Upper lobe of left lung (tissue), 6 donors: Measurements from ENCODE around the gene VDAC1. TPM values are rescaled to one million over a fixed set of nuclear protein-coding genes. Genes with fewer than 3 reads are reported as not detected.
A peak's percentile ranks its signal among the peaks of the same experiment; 100 is the strongest.

Source experiments
- ATAC-seq, 2 donors: fragments of 200-7000 bp; cut with Tn5 transposase; one replicate each; pipeline ENCODE4 v1.9.1; 2022; ENCODE audit warnings: mild to moderate bottlenecking in 2 of 2, moderate library complexity in 2 of 2; ENCODE audit not compliant: low FRiP score in 2 of 2
- DNase-seq, 2 donors: peaks; one replicate each; pipeline ENCODE4 v3.0.0-alpha.2; 2019 to 2020
- H3K27ac ChIP-seq, 4 donors: fragments of 200-600 bp; sonication (generic); one replicate each; pipeline ENCODE4 v1.5.1; 2016 to 2019
- H3K27me3 ChIP-seq, 4 donors: fragments of 200-600 bp; sonication (generic); one replicate each; pipeline ENCODE4 v1.5.1; 2017 to 2019
- H3K36me3 ChIP-seq, 4 donors: fragments of 200-600 bp; sonication (generic); one replicate each; pipeline ENCODE4 v1.5.1; 2016 to 2019
- H3K4me1 ChIP-seq, 4 donors: fragments of 200-600 bp; sonication (generic); one replicate each; pipeline ENCODE4 v1.5.1; 2018 to 2019
- H3K4me3 ChIP-seq, 4 donors: fragments of 200-600 bp; sonication (generic); one replicate each; pipeline ENCODE4 v1.5.1; 2017 to 2019; ENCODE audit warnings: mild to moderate bottlenecking in 2 of 4, moderate library complexity in 1 of 4
- H3K9me3 ChIP-seq, 4 donors: fragments of 200-600 bp; sonication (generic); one replicate each; pipeline ENCODE4 v1.5.1; 2018 to 2019
- CTCF ChIP-seq, 6 experiments: fragments of 450-650 bp in 4 of 6; fragments of 200-600 bp in 2 of 6; sonication (generic) in 2 of 6; IDR thresholded peaks; one replicate each; pipeline ENCODE4 v1.5.1; 2016 to 2019; ENCODE audit warnings: antibody characterized with exemption in 6 of 6
- EP300 ChIP-seq, 4 donors: sonication (generic); formaldehyde crosslinking; IDR thresholded peaks; one replicate each; pipeline ENCODE4 v1.5.1; 2017; ENCODE audit warnings: antibody characterized with exemption in 4 of 4, control low read depth in 2 of 4
- POLR2A ChIP-seq, 4 donors: fragments of 450-650 bp; IDR thresholded peaks; one replicate each; pipeline ENCODE4 v1.5.1; 2016 to 2017; ENCODE audit warnings: antibody characterized with exemption in 4 of 4, mild to moderate bottlenecking in 2 of 4
- POLR2AphosphoS5 ChIP-seq, 2 donors: sonication (generic); formaldehyde crosslinking; IDR thresholded peaks; one replicate each; pipeline ENCODE4 v1.5.1; 2017; ENCODE audit warnings: antibody characterized with exemption in 2 of 2
- WGBS, 2 donors: methylation state at CpG; one replicate each; pipeline ENCODE4 v1.1.5; 2017 to 2018; 5-methylcytosine and 5-hydroxymethylcytosine counted together
- total RNA-seq, 6 donors: library from RNA; depleted of rRNA in 4 of 6; stranded (reverse); fragments of >200 nt in 4 of 6; gene quantifications; one replicate each; pipeline versions ENCODE4 v1.1.0 to v1.2.1, GENCODE V29; 2016 to 2021
- donor health status: DM: no; HTN: no; CAD: no; lungs with moderate emphysema.
- donor health status: DM: no; HTN: yes; CAD: no; lungs with severe emphysema.

VDAC1 gene
- total RNA-seq, 6 donors from 2014 or later = 66.0 to 121 (median 98.5) TPM

GRCh38 chr5:133930061-133930812 is 74.5 kb downstream of the VDAC1 start:
- TF ChIP-seq CTCF (IDR thresholded peaks at IDR 0.05) (no peak), POLR2A (IDR thresholded peaks at IDR 0.05) (no peak), POLR2AphosphoS5 (IDR thresholded peaks at IDR 0.05) (no peak), EP300 (IDR thresholded peaks at IDR 0.05) (no peak)
- no peaks in the 10 kb centered on the region for H3K36me3 ChIP-seq
- H3K4me1 ChIP-seq = peaks cover 0 to 10% (median 2%) of the 10 kb centered on the region in 4 donors
- ATAC-seq = peak in 1 of 2 donors; percentile 42
- H3K27me3 ChIP-seq = no peaks in the 10 kb centered on the region
- DNase-seq = no peak
- peak overlapping the region in 1 of 4 donors; percentile 9 for H3K27ac ChIP-seq
- H3K4me3 ChIP-seq = no peak overlapping the region
- WGBS, 2 donors = 66% methylated on average over 12 to 16 of the region's 16 CpGs
- no peaks in the 10 kb centered on the region for H3K9me3 ChIP-seq

- no peak for TF ChIP-seq EP300 (IDR thresholded peaks at IDR 0.05)
- TF ChIP-seq CTCF (IDR thresholded peaks at IDR 0.05) = no peak
- no peak for TF ChIP-seq POLR2AphosphoS5 (IDR thresholded peaks at IDR 0.05)
- TF ChIP-seq POLR2A (IDR thresholded peaks at IDR 0.05) = no peak
- no peaks in the 10 kb centered on the region for H3K36me3 ChIP-seq
- WGBS, 2 donors = 83 to 87% methylated on average over 9 of the region's 9 CpGs
These were observed 76.0 kb downstream of the VDAC1 start for GRCh38 chr5:133928587-133929393.

GRCh38 chr5:133927300-133928180 is 77.2 kb downstream of the VDAC1 start:
- H3K36me3 ChIP-seq = no peaks in the 10 kb centered on the region
- DNase-seq (no peak), ATAC-seq (no peak)
- no peak for TF ChIP-seq CTCF (IDR thresholded peaks at IDR 0.05)
- no peak for TF ChIP-seq EP300 (IDR thresholded peaks at IDR 0.05)
- H3K27me3 ChIP-seq = no peaks in the 10 kb centered on the region
- H3K9me3 ChIP-seq = no peaks in the 10 kb centered on the region
- H3K4me3 ChIP-seq = no peak overlapping the region
- H3K4me1 ChIP-seq = peaks cover 0 to 6% (median under 1%) of the 10 kb centered on the region in 4 donors
- H3K27ac ChIP-seq = no peak overlapping the region
- WGBS, 2 donors = 80 to 82% methylated on average over 13 of the region's 13 CpGs

More at GRCh38 chr5:133928587-133929393, 76.0 kb downstream of the VDAC1 start:
- ATAC-seq (no peak), DNase-seq (no peak)
- no peak overlapping the region for H3K27ac ChIP-seq
- no peak overlapping the region for H3K4me3 ChIP-seq
- H3K27me3 ChIP-seq = no peaks in the 10 kb centered on the region
- no peaks in the 10 kb centered on the region for H3K9me3 ChIP-seq
- H3K4me1 ChIP-seq = peaks cover 0 to 10% (median 2%) of the 10 kb centered on the region in 4 donors

- Histone ChIP-seq H3K4me3 (no peak overlapping the region), H3K36me3 (no peaks in the 10 kb centered on the region), H3K27ac (no peak overlapping the region), H3K9me3 (no peaks in the 10 kb centered on the region), H3K4me1 (peaks cover 0 to 6% (median 0%) of the 10 kb centered on the region in 4 donors), H3K27me3 (no peaks in the 10 kb centered on the region)
- ATAC-seq (no peak), DNase-seq (peak in 1 of 2 donors; percentile 62)
- WGBS, 2 donors = 79 to 84% methylated on average over 13 to 17 of the region's 17 CpGs
- no peak for TF ChIP-seq CTCF (IDR thresholded peaks at IDR 0.05)
- TF ChIP-seq POLR2AphosphoS5 (IDR thresholded peaks at IDR 0.05) = no peak
- TF ChIP-seq EP300 (IDR thresholded peaks at IDR 0.05) = no peak
- no peak for TF ChIP-seq POLR2A (IDR thresholded peaks at IDR 0.05)
These were observed 78.1 kb downstream of the VDAC1 start for GRCh38 chr5:133926489-133927299.
